Stimulated activated CD8-positive, alpha-beta memory T cell treated with anti-CD3 and anti-CD28 coated beads, Interleukin-2, amount 100 ng/mL, for 48 hours (primary cell): ENCODE results near the gene SCGN.

Source experiments
- DNase-seq, 2 donors: peaks; one replicate each; pipeline ENCODE4 v3.0.0-alpha.2; 2020; ENCODE audit warnings: low read depth in 2 of 2

SCGN gene

GRCh38 chr6:25640446-25640845, 11.6 kb upstream of the SCGN start:
- DNase-seq: no peak

DNA sequence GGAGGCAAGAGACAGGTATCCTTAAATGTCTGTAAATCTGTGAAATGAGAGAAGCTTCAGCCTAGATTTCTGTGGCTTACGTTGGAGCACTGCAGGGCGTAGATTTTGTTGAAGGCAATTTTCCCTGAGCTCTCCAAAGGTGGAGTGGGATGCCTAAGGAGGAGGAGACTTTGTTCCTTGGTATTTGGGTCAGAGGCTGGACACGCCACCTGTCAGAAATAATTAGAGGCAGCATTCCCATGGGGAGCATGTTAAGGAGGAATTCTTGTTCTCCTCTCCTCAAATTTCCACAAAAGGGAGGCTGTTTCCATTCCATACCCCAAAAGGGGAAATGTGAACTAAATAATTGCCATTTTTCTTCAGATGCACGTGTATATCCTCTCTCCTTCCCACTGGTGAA, 11.1 kb upstream of the SCGN start:
- no peak for DNase-seq

DNA sequence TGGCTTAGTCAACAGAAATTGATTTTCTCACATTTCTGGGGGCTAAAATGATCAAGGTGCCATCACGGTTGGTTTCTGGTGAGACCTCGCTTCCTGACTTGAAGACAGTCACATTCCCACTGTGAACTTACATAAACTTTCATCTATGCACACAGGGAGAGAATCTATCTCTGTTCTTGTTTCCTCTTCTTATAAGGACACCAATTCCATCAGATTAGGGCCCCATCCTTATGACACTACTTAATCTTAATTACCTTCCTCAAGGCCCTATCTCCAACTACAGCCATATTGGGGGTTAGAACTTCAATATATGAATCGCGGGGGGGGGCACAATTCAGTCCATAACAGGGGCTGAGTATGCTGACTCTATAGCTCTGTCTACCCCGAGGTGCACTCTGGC, 10.6 kb upstream of the SCGN start:
- no peak for DNase-seq

DNA sequence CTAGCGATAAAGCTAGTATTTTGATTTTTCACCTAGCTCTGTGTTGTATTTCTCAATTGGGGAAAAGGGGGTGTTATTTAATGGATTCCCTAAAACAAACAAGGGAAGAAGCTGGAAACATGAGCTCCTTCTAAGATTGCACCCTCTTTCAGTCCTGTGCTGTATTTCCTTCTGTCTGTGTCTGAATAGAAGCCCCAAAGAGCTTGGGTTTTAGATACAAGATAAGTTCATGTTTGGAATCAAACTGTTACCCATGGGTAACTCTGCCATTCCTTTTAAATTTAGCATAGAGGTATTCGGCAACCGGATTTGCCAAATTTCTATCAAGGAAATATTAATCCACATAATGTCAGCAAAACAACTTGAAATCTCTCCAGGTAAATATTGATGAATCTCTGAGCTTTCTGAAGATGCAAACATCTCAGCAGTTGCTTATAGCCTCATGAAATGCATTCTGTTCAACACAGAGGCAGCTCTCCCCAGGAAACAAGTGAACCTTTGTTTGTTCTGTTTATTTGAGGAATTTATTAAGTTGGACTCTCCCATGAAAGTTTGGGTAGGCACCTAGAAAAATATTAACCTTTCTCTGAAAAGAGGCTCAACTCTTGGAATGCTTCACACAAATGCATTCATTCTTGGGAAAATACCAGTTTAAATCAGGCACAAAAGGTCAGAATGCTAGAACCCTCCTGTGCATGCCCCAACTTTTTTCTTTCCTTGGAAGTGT, 9.9 kb upstream of the SCGN start:
- no peak for DNase-seq

GRCh38 chr6:25642667-25643328, 9.2 kb upstream of the SCGN start:
- no peak for DNase-seq

DNA sequence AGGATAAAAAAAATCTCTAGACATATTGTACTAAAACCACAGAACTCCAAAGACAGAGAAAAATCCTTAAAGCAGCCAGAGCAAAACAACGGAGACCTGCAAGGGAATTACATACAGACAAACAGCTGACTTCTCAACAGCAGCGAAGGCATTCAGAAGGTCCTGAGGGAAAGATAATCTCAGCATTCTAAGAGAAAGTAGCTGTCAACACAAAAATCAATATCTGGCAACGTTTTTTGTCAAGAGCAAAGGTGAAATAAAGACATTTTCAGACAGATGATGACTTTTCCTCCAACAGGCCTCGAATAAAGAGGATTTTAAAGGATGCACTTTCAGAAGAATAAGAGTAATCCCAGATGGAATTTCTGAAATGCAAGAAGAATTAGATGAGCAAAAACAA, 6.1 kb upstream of the SCGN start:
- no peak for DNase-seq

DNA sequence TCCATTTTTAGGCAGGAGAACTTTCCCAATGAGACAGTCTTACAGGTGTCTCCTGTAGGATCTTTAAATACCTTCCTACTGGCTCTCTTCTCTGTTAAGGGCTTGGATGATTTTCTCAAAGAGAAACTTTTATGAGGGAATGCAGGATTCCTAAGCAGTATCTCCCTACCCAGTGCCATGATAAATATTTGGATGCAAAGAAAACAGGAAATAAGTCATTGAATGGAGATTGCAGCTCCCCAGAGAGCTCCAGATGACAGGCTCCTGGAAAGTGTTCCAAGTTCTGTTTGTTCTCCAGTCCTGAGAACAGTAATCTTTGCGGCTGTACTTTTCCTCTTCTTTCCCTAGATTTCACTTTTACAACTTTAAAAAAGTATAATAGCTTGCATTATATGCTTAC, 2.4 kb upstream of the SCGN start:
- no peak for DNase-seq

DNA sequence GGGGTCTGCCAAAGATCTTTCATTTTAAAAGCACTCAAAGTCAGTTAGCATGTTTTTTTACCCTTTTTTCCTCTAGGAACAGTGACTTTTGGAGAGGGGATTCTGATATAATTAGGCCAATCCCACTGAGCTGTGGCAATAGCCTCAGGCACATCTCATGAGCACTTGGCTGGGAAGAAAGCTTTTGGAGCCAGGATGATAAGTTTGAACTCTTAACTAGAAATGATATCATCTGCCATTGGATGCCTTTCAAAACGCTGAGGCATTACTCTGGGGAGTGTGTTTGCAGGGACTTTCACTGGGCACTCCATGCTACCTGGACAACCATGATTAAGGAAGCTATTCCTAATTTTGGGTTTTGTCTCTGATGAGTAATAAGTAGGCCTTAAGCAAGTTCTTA, 3.7 kb downstream of the SCGN start:
- DNase-seq: no peak

DNA sequence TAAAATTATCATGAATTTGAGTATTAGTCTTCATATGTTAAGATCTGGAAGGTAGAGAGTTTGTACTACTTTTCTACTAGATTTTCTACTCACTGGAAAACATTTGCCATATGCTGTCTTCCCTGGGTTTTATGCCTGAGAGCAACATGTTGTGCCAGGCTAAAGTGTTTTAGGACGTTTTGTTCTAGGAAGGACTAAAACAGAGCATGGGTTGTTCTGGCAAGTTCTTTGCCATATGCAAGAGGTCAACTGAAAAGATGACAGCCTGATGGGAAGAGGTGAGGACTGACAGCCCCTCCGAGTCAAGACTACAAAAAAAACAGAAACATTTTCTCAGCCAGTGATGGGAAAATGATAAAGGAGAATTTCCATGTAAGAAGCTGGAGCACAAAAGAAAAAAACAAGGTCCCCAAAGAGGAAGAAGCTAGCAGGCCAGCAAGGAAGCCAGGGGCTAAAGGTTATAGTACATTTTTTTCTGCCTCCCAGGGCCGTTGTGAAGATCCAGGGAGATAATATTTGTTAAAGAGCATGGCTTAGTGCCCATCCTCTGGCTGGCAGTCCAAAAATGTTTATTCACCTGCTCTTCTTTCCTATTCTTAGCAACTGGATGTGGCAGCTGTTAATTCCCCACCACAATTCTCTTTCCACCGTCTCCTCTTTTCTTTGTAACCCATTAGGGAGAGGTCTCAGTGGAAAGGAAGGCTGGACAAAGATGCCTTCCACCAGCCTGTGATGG, 7.8 kb downstream of the SCGN start:
- DNase-seq: no peak

- peak in 1 of 2 donors; percentile 19 for DNase-seq
Measured at GRCh38 chr6:25660512-25660911, 8.5 kb downstream of the SCGN start.

DNA sequence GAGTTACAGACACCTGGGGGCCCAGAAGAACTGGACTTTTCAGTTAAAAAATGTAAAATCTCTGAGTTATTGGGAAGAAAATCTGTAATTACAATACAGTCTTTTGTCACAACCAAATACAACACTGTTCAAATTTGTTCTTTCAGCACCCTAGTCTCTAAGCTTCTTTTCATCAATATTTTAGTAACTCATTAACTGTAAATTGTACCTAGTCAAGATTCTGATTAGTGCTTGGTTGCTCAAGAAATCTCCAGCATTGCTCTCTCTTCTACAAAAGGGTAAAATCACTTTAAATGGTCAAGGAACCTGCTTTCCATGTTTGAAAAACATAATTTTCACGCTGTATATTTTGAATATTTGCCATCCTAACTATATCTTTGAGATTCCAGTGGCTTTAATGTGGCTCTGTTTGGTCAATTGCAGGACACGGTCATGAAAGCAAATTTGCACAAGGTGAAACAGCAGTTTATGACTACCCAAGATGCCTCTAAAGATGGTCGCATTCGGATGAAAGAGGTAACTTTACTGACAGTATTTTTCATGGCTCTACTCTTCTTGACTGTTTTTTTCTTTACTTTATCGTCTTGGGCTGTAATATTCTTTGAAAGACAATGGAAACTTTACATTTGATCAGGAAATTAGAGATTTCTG, 9.2 kb downstream of the SCGN start:
- no peak for DNase-seq

DNA sequence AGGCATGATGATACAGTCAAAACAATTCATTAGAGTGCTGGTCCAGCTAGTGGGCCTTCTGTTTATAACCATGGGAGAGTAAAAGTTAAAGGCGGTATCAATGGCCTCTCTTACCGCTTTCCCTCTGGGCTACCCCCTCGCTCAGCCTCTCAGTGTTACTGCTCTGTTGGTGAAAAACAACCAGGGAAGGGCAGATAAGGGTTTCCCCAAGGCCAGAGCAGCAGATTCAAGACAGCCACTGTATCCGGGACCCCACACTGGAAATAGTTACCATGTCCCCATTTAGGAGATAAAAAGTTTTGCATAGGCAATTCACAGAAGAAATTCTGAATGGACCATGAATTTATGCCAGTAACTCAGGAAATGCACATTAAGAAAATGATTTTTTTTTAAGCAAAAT, 13.4 kb downstream of the SCGN start:
- no peak for DNase-seq

GRCh38 chr6:25669413-25669812, 17.4 kb downstream of the SCGN start:
- DNase-seq: no peak

GRCh38 chr6:25670208-25670607, 18.2 kb downstream of the SCGN start:
- no peak for DNase-seq

- no peak for DNase-seq
Measured at GRCh38 chr6:25670793-25671513, 18.9 kb downstream of the SCGN start.

- DNase-seq: no peak
Measured at GRCh38 chr6:25671652-25672051, 19.6 kb downstream of the SCGN start.

- no peak for DNase-seq
Measured at GRCh38 chr6:25675167-25675566, 23.2 kb downstream of the SCGN start.

GRCh38 chr6:25676775-25677174, 24.8 kb downstream of the SCGN start:
- no peak for DNase-seq

GRCh38 chr6:25681848-25682247, 29.8 kb downstream of the SCGN start:
- no peak for DNase-seq

DNA sequence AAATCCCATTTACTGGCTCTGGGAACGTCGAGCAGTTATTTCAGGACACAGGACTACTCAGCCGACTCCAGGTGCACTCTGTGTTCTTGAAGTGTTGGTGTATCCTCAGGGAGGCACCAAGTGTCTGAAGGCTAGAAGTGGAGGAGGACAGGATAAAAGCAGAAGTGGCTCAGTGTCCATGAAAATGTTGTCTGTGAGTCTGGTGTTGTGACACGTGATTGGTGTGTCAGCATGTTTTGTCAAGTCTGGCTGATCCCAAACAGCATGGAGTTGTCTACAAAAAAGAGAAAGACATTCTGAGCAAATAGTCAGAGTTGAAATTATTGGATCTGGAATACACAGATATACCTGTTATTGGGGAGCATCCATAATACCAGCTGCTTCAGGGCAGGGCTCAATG, 30.3 kb downstream of the SCGN start:
- no peak for DNase-seq

- no peak for DNase-seq
Measured at GRCh38 chr6:25684565-25684964, 32.5 kb downstream of the SCGN start.

GRCh38 chr6:25685251-25685650, 33.2 kb downstream of the SCGN start:
- no peak for DNase-seq
